Measurements from ENCODE around the gene KRT8.

Gene KRT8

DNA sequence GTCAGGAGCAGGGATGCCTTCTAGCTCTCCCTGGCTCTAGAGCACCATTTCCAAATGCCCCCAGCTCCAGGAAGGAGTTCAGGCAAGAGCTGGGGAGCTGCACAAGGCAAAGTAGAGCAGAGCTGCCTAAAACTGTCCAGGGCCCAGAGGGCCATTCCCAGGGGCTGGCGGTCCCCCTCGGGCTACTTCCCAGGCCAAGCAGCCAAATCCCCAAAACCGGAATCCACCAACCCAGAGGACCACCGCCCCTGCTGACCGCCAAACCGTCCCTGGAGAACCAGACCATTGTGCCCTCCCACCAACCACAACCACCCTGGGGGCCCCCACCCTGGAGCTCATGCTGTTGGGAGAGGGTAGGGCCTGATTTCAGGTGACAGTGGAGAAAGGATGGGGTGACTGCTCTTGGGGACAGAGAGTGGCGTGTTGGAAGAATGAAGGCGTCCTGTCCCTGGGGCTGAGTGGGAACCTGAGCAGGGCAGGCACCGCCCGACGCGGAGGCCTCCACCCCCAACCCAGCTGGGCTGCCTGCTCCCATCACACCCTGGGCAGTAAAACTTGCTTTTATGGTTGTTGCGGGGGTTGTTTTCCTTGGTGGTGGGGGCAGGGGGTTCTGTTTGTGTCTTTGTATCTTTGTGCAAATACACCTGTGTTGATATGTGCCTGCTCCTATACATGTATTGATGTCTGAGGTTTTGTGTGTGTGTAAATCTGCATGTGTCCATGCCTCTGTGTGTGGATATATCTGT, 32.1 kb downstream of the KRT8 start:
- peaks cover 25% of the 10 kb centered on the region for H3K27me3 ChIP-seq (ENCODE audit: control insufficient read depth, insufficient read depth, low read length)
- H3K36me3 ChIP-seq (ENCODE audit: control insufficient read depth, insufficient read depth, low read length), result no peaks in the 10 kb centered on the region
- H3K27ac ChIP-seq (ENCODE audit: low read depth, low read length), result no peak overlapping the region
- H3K4me3 ChIP-seq (ENCODE audit: low read depth, low read length), result no peak overlapping the region
- no peak overlapping the region for H3K9ac ChIP-seq (ENCODE audit: low read length)
- no peaks in the 10 kb centered on the region for H3K9me3 ChIP-seq (ENCODE audit: control insufficient read depth, insufficient read depth, low read depth, low read length)
- peaks cover 25% of the 10 kb centered on the region for H3K4me1 ChIP-seq (ENCODE audit: control insufficient read depth, insufficient read depth, low read length)

- no peaks in the 10 kb centered on the region for H3K9me3 ChIP-seq (ENCODE audit: control insufficient read depth, insufficient read depth, low read depth, low read length)
- no peak overlapping the region for H3K27ac ChIP-seq (ENCODE audit: low read depth, low read length)
- peaks cover 25% of the 10 kb centered on the region for H3K27me3 ChIP-seq (ENCODE audit: control insufficient read depth, insufficient read depth, low read length)
- H3K9ac ChIP-seq (ENCODE audit: low read length), result no peak overlapping the region
- peaks cover 21% of the 10 kb centered on the region for H3K4me1 ChIP-seq (ENCODE audit: control insufficient read depth, insufficient read depth, low read length)
- H3K4me3 ChIP-seq (ENCODE audit: low read depth, low read length), result no peak overlapping the region
- H3K36me3 ChIP-seq (ENCODE audit: control insufficient read depth, insufficient read depth, low read length), result no peaks in the 10 kb centered on the region
These were observed 33.4 kb downstream of the KRT8 start for GRCh38 chr12:52871291-52872039.

DNA sequence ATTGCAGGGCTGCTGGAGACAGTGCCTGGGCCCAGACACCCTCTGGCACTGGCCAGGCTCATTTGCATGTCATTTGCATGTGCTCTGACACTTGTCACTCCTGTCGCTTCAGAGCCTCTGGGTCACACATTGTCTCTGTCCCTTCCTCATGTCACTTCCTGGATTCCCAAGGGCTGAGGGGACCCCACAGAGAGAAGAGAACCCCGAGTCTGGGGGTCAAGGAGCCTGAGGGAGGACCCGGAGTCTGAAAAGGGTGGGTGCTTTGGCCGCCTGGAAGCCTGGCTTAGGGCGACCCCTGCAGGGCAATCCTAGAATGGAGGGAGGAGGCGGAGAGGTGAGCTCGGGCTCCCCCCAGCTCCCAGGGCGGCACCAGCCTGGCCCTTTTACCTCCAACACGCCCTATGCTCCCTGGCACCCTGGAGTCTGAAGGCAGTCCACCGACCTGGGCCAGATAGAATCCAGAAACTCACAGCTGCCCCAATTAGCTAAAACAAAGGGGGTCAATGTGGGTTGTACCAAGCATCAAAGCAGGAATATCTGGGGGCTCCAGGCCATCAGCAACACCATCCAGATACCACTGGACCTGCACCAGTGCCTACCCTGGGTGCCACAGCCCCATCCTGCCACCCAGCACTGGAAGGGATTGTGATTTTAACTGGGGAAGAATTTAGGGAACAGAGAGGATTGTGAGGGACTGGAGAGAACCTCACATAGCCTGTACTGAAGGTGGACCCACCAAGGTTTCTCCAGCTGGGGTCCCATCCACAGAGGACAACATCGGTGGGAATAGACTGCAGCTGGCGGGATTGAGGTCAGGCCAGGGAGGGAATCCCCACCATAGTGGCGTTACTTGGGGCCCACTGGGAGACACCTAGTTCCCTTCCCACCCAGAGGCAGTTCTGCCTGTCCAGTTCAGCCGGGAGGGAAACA, 34.2 kb downstream of the KRT8 start:
- Histone ChIP-seq H3K9ac (ENCODE audit: low read length) (no peak overlapping the region), H3K27ac (ENCODE audit: low read depth, low read length) (no peak overlapping the region)

GRCh38 chr12:52867642-52868041, 37.2 kb downstream of the KRT8 start:
- Histone ChIP-seq H3K4me3 (ENCODE audit: low read depth, low read length) (no peak overlapping the region), H3K27me3 (ENCODE audit: control insufficient read depth, insufficient read depth, low read length) (peaks cover 6% of the 10 kb centered on the region; the same call in 1 of the 2 replicates), H3K9ac (ENCODE audit: low read length) (no peak overlapping the region), H3K27ac (ENCODE audit: low read depth, low read length) (no peak overlapping the region), H3K36me3 (ENCODE audit: control insufficient read depth, insufficient read depth, low read length) (no peaks in the 10 kb centered on the region), H3K9me3 (ENCODE audit: control insufficient read depth, insufficient read depth, low read depth, low read length) (no peaks in the 10 kb centered on the region), H3K4me1 (ENCODE audit: control insufficient read depth, insufficient read depth, low read length) (peaks cover 13% of the 10 kb centered on the region; the same call in 1 of the 2 replicates)

More for the DNA sequence above, 34.2 kb downstream of the KRT8 start:
- no peaks in the 10 kb centered on the region for H3K36me3 ChIP-seq (ENCODE audit: control insufficient read depth, insufficient read depth, low read length)
- H3K27me3 ChIP-seq (ENCODE audit: control insufficient read depth, insufficient read depth, low read length), result peaks cover 25% of the 10 kb centered on the region
- peaks cover 21% of the 10 kb centered on the region for H3K4me1 ChIP-seq (ENCODE audit: control insufficient read depth, insufficient read depth, low read length)
- H3K9me3 ChIP-seq (ENCODE audit: control insufficient read depth, insufficient read depth, low read depth, low read length), result no peaks in the 10 kb centered on the region
- peak overlapping the region; percentile 22; the same call in 1 of the 2 replicates for H3K4me3 ChIP-seq (ENCODE audit: low read depth, low read length)

GRCh38 chr12:52867152-52867551, 37.7 kb downstream of the KRT8 start:
- Histone ChIP-seq H3K36me3 (ENCODE audit: control insufficient read depth, insufficient read depth, low read length) (no peaks in the 10 kb centered on the region), H3K4me3 (ENCODE audit: low read depth, low read length) (no peak overlapping the region), H3K27ac (ENCODE audit: low read depth, low read length) (no peak overlapping the region), H3K4me1 (ENCODE audit: control insufficient read depth, insufficient read depth, low read length) (peaks cover 13% of the 10 kb centered on the region; the same call in 1 of the 2 replicates), H3K9me3 (ENCODE audit: control insufficient read depth, insufficient read depth, low read depth, low read length) (no peaks in the 10 kb centered on the region), H3K9ac (ENCODE audit: low read length) (no peak overlapping the region), H3K27me3 (ENCODE audit: control insufficient read depth, insufficient read depth, low read length) (peaks cover 3% of the 10 kb centered on the region; the same call in 1 of the 2 replicates)

DNA sequence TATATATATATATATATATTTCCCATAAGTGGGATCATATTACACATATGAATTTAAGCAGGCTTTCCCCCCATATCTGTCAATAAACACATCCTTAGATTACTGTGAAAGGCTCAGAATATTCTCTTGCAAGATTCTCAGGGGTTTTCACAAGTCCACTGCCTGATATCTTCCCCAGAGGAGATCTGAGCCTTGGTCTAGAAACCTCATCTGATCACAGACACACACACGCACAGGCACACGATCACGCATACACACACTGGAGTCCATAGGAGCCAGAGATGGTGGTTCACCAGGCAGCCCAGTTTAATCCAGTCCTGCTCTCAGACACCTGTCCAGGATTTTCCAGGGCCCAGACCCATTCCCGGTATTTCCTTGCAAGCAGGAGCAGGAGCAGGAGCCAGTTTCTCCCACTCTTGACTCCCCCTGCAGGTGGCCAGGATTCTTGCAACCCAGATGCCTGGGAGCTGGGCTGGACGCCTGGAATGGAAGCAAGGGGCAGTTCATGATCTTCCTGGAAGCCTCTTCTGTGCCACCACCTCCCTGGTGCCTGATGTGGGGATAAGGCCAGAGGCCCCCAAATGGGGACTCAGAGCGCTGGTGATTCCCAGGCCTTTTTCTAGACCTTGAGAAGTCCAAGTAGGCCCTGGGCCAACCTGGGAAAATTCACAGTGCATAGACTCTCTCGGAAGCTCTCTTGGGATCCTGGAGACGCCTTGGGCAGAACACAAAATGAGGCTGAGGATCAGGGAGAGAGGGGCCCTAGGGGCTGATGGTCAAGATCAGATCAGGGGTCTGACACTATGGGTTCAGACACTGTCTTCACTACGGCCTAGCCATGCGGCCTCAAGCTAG, 39.6 kb downstream of the KRT8 start:
- Histone ChIP-seq H3K9me3 (ENCODE audit: control insufficient read depth, insufficient read depth, low read depth, low read length) (no peaks in the 10 kb centered on the region), H3K4me1 (ENCODE audit: control insufficient read depth, insufficient read depth, low read length) (peaks cover 3% of the 10 kb centered on the region; the same call in 1 of the 2 replicates), H3K27me3 (ENCODE audit: control insufficient read depth, insufficient read depth, low read length) (peaks cover 3% of the 10 kb centered on the region; the same call in 1 of the 2 replicates), H3K27ac (ENCODE audit: low read depth, low read length) (no peak overlapping the region), H3K36me3 (ENCODE audit: control insufficient read depth, insufficient read depth, low read length) (no peaks in the 10 kb centered on the region), H3K9ac (ENCODE audit: low read length) (no peak overlapping the region), H3K4me3 (ENCODE audit: low read depth, low read length) (no peak overlapping the region)

DNA sequence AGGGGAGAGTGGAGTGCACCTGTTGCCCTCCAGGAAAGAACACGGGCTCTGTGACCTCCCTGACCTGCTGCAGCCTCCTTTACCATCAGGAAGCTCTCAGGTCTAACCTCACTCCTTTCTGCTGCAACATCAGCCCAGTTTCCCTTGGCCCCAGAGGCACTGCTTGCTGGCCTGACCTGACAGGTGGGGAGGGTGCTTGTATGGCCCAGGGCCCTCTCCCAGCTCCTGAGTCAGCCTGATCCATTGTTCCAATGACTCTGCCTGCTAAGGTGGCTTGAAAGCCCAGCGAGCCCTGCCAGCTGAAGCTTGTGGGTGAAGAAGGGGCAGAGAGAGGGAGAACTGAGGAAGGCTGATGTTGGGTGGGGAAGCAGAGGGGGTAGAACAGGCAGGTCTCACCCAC, 42.9 kb downstream of the KRT8 start:
- no peaks in the 10 kb centered on the region for H3K27me3 ChIP-seq (ENCODE audit: control insufficient read depth, insufficient read depth, low read length)
- no peak overlapping the region for H3K27ac ChIP-seq (ENCODE audit: low read depth, low read length)
- H3K4me3 ChIP-seq (ENCODE audit: low read depth, low read length), result no peak overlapping the region
- H3K9ac ChIP-seq (ENCODE audit: low read length), result no peak overlapping the region
- H3K9me3 ChIP-seq (ENCODE audit: control insufficient read depth, insufficient read depth, low read depth, low read length), result no peaks in the 10 kb centered on the region
- H3K4me1 ChIP-seq (ENCODE audit: control insufficient read depth, insufficient read depth, low read length), result no peaks in the 10 kb centered on the region
- H3K36me3 ChIP-seq (ENCODE audit: control insufficient read depth, insufficient read depth, low read length), result no peaks in the 10 kb centered on the region

DNA sequence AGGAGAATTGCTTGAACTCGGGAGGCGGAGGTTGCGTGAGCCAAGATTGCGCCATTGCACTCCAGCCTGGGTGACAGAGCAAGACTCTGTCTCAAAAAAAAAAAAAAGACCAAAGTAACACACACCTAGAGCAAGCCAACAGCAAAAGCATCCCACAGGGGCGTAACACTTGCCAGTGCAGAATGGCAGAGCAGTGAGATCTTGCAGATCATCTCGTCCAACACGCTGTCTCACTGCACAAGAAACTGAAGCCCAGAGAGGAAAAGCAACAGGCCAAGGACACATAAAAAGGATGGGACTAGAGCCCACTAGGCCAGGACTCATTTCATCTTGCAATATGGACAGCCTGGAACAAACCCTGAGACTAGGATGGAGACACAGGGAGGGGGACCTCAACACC, 43.4 kb downstream of the KRT8 start:
- no peaks in the 10 kb centered on the region for H3K9me3 ChIP-seq (ENCODE audit: control insufficient read depth, insufficient read depth, low read depth, low read length)
- no peak overlapping the region for H3K9ac ChIP-seq (ENCODE audit: low read length)
- no peak overlapping the region for H3K27ac ChIP-seq (ENCODE audit: low read depth, low read length)
- H3K27me3 ChIP-seq (ENCODE audit: control insufficient read depth, insufficient read depth, low read length), result no peaks in the 10 kb centered on the region
- H3K36me3 ChIP-seq (ENCODE audit: control insufficient read depth, insufficient read depth, low read length), result no peaks in the 10 kb centered on the region
- no peaks in the 10 kb centered on the region for H3K4me1 ChIP-seq (ENCODE audit: control insufficient read depth, insufficient read depth, low read length)
- no peak overlapping the region for H3K4me3 ChIP-seq (ENCODE audit: low read depth, low read length)

DNA sequence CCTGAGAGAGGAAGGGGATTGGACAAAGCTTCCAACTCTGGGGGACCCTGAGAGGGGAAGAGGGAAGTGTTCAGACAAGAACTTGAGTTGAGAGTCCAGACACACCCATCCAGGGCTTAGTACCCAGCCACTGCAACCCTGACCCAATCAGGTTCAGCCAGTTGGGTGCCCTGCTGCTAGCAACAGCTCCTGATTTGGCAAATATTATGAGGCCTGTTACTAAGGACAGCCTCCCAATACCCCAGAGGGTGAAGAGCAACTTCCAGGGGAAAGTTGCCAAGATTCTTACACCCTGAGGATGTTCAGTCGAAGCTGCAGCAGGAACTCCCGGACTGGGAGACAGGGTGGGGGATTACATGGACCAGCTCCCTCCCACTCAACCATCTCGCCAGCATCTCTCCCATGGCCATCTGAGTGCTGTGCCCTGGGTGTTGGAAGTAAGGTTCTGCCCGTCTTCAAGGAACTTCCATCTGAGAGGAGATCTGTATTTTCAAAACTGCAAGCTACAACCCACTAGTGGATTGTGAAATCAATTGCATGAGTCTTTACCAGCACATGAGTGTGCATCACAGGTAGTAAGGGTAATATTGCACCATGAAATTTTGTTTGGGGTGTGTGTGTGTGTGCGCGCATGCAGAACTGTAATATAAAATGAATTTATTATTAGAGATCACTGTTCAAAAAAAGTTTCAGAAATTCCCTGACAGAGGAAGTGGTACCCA, 44.6 kb downstream of the KRT8 start:
- H3K27me3 ChIP-seq (ENCODE audit: control insufficient read depth, insufficient read depth, low read length), result no peaks in the 10 kb centered on the region
- no peaks in the 10 kb centered on the region for H3K9me3 ChIP-seq (ENCODE audit: control insufficient read depth, insufficient read depth, low read depth, low read length)
- H3K36me3 ChIP-seq (ENCODE audit: control insufficient read depth, insufficient read depth, low read length), result no peaks in the 10 kb centered on the region
- H3K4me1 ChIP-seq (ENCODE audit: control insufficient read depth, insufficient read depth, low read length), result no peaks in the 10 kb centered on the region
- H3K9ac ChIP-seq (ENCODE audit: low read length), result no peak overlapping the region
- H3K27ac ChIP-seq (ENCODE audit: low read depth, low read length), result no peak overlapping the region
- no peak overlapping the region for H3K4me3 ChIP-seq (ENCODE audit: low read depth, low read length)

Data from HUES6 (cell line).